IMR-90 (cell line): ENCODE data around the gene PCSK6. TPM values are rescaled to one million over a fixed set of nuclear protein-coding genes. Genes with fewer than 3 reads are reported as not detected.

Source experiments
- ATAC-seq: fragments of 200-7000 bp; cut with Tn5 transposase; 2 replicates; pipeline ENCODE4 v1.9.1; 2020; ENCODE audit warnings: low read depth, mild to moderate bottlenecking, moderate library complexity
- BruUV-seq: library from RNA; stranded (reverse); fragments of 400-500 nt; replicated peaks from 2 replicates; lab custom pipeline; 2021; lab: Mats Ljungman, UMichigan
- CTCF ChIA-PET: fragments of 300-600 bp; formaldehyde crosslinking; extraction: SDS; loops from one replicate; lab custom pipeline; 2021; ENCODE audit warnings: antibody characterized with exemption; lab: Yijun Ruan, JAX
- POLR2A ChIA-PET: fragments of 300-600 bp; sonication (Branson Sonifier 250); formaldehyde crosslinking; loops from one replicate; lab custom pipeline; 2022; ENCODE audit warnings: antibody characterized with exemption; ENCODE audit not compliant: unreplicated experiment; lab: Charles Lee
- DNase-seq: peaks from one replicate; pipeline ENCODE4 v3.0.0; 2013
- H2AFZ ChIP-seq: replicated peaks from 2 replicates; pipeline ENCODE3; 2013; ENCODE audit warnings: low read length, mild to moderate bottlenecking; ENCODE audit not compliant: poor library complexity
- H2AK5ac ChIP-seq: 2 replicates; pipeline ENCODE4 v1.6.1; 2013; ENCODE audit warnings: low read depth, low read length, inconsistent platforms
- H2AK9ac ChIP-seq: replicated peaks from 2 replicates; pipeline ENCODE3; 2013; ENCODE audit warnings: mild to moderate bottlenecking, low read depth, low read length, moderate library complexity; ENCODE audit not compliant: poor library complexity
- H2BK120ac ChIP-seq: 2 replicates; pipeline ENCODE4 v1.6.1; 2013; ENCODE audit warnings: low read depth, low read length, inconsistent platforms
- H2BK15ac ChIP-seq: 3 replicates; pipeline ENCODE4 v1.6.1; 2013; ENCODE audit warnings: low read depth, low read length, inconsistent platforms
- H2BK20ac ChIP-seq: 2 replicates; pipeline ENCODE4 v1.6.1; 2013; ENCODE audit warnings: low read depth, mild to moderate bottlenecking, inconsistent platforms, low read length, moderate library complexity
- H2BK5ac ChIP-seq: 2 replicates; pipeline ENCODE4 v1.6.1; 2013; ENCODE audit warnings: mild to moderate bottlenecking, low read depth, low read length, inconsistent platforms; ENCODE audit not compliant: poor library complexity, severe bottlenecking
- H3K14ac ChIP-seq: replicated peaks from 2 replicates; pipeline ENCODE4 v1.6.1; 2013; ENCODE audit warnings: low read depth, low read length, inconsistent platforms
- H3K18ac ChIP-seq: 2 replicates; pipeline ENCODE4 v1.6.1; 2013; ENCODE audit warnings: low read depth, low read length, control low read depth
- H3K23ac ChIP-seq: 2 replicates; pipeline ENCODE4 v1.6.1; 2013; ENCODE audit warnings: low read depth, low read length, inconsistent platforms
- H3K27ac ChIP-seq: 2 replicates; pipeline ENCODE4 v1.5.1; 2013; ENCODE audit warnings: mild to moderate bottlenecking, control low read depth, low read length; ENCODE audit not compliant: insufficient read depth
- H3K27me3 ChIP-seq: 2 replicates; pipeline ENCODE4 v1.6.1; 2013; ENCODE audit warnings: low read length; ENCODE audit not compliant: control insufficient read depth, insufficient read depth
- H3K36me3 ChIP-seq: 2 replicates; pipeline ENCODE4 v1.6.1; 2013; ENCODE audit warnings: low read length, mixed read lengths; ENCODE audit not compliant: control insufficient read depth, insufficient read depth
- H3K4ac ChIP-seq: 2 replicates; pipeline ENCODE4 v1.6.1; 2013; ENCODE audit warnings: low read depth, low read length, inconsistent platforms
- H3K4me1 ChIP-seq: 2 replicates; pipeline ENCODE4 v1.6.1; 2013; ENCODE audit warnings: low read length, mixed read lengths; ENCODE audit not compliant: control insufficient read depth, insufficient read depth
- H3K4me2 ChIP-seq: 2 replicates; pipeline ENCODE4 v1.6.1; 2013; ENCODE audit warnings: low read depth, mild to moderate bottlenecking, control low read depth, low read length, moderate library complexity
- H3K4me3 ChIP-seq: 2 replicates; pipeline ENCODE4 v1.5.1; 2013; ENCODE audit warnings: low read depth, mild to moderate bottlenecking, control low read depth, low read length, moderate library complexity; ENCODE audit not compliant: insufficient read depth
- H3K56ac ChIP-seq: 2 replicates; pipeline ENCODE4 v1.6.1; 2013; ENCODE audit warnings: low read length, inconsistent platforms; ENCODE audit not compliant: insufficient read depth; ENCODE audit errors: extremely low read depth
- H3K79me1 ChIP-seq, 2 experiments: 2 replicates each; pipeline ENCODE4 v1.6.1; 2013; ENCODE audit warnings: low read length in 2 of 2, inconsistent platforms in 1 of 2, low read depth in 1 of 2
- H3K9ac ChIP-seq: 2 replicates; pipeline ENCODE4 v1.6.1; 2013; ENCODE audit warnings: low read depth, low read length, control low read depth
- H3K9me1 ChIP-seq: 2 replicates; pipeline ENCODE4 v1.6.1; 2013; ENCODE audit warnings: low read length, inconsistent platforms; ENCODE audit not compliant: insufficient read depth
- H3K9me3 ChIP-seq: 2 replicates; pipeline ENCODE4 v1.6.1; 2013; ENCODE audit warnings: low read length; ENCODE audit not compliant: control insufficient read depth, insufficient read depth
- H4K20me1 ChIP-seq: 2 replicates; pipeline ENCODE4 v1.6.1; 2013; ENCODE audit warnings: low read length, inconsistent platforms; ENCODE audit not compliant: insufficient read depth
- H4K5ac ChIP-seq: 2 replicates; pipeline ENCODE4 v1.6.1; 2013; ENCODE audit warnings: mild to moderate bottlenecking, low read depth, low read length, control low read depth
- H4K8ac ChIP-seq, 2 experiments: 2 replicates each; pipeline ENCODE4 v1.6.1; 2013; ENCODE audit warnings: low read depth in 2 of 2, low read length in 2 of 2, control low read depth in 1 of 2, inconsistent platforms in 1 of 2
- H4K91ac ChIP-seq: 2 replicates; pipeline ENCODE4 v1.6.1; 2013; ENCODE audit warnings: low read depth, low read length, inconsistent platforms; ENCODE audit not compliant: insufficient read depth
- BHLHE40 ChIP-seq: fragments of 150-350 bp; IDR thresholded peaks from 2 replicates; pipeline ENCODE4 v1.6.1; 2016; ENCODE audit warnings: mild to moderate bottlenecking, low read depth, low read length
- CEBPB ChIP-seq: IDR thresholded peaks from 2 replicates; pipeline ENCODE4 v1.6.1; 2012; ENCODE audit warnings: low read depth, low read length, improper control_type of control experiment
- CHD1 ChIP-seq: IDR thresholded peaks from 2 replicates; pipeline ENCODE4 v1.6.1; 2012; ENCODE audit warnings: low read depth, low read length, improper control_type of control experiment
- FOS ChIP-seq: fragments of 150-350 bp; IDR thresholded peaks from 2 replicates; pipeline ENCODE4 v1.6.1; 2016; ENCODE audit warnings: low read depth, low read length
- MAZ ChIP-seq: IDR thresholded peaks from 2 replicates; pipeline ENCODE4 v1.6.1; 2012; ENCODE audit warnings: low read depth, mild to moderate bottlenecking, low read length, improper control_type of control experiment, moderate library complexity, borderline replicate concordance
- MXI1 ChIP-seq: IDR thresholded peaks from 2 replicates; pipeline ENCODE4 v1.6.1; 2012; ENCODE audit warnings: low read depth, mild to moderate bottlenecking, low read length, moderate library complexity, borderline replicate concordance
- NFE2L2 ChIP-seq: fragments of 150-350 bp; IDR thresholded peaks from 2 replicates; pipeline ENCODE4 v1.6.1; 2016; ENCODE audit warnings: low read depth, mild to moderate bottlenecking, low read length
- POLR2A ChIP-seq: IDR thresholded peaks from 2 replicates; pipeline ENCODE4 v1.6.1; 2012; ENCODE audit warnings: mild to moderate bottlenecking, low read depth, low read length
- RAD21 ChIP-seq: IDR thresholded peaks from 2 replicates; pipeline ENCODE4 v1.6.1; 2012; ENCODE audit warnings: low read length, improper control_type of control experiment
- RCOR1 ChIP-seq: IDR thresholded peaks from 2 replicates; pipeline ENCODE4 v1.6.1; 2012; ENCODE audit warnings: mild to moderate bottlenecking, low read length, improper control_type of control experiment; ENCODE audit not compliant: insufficient replicate concordance
- RFX5 ChIP-seq: IDR thresholded peaks from 2 replicates; pipeline ENCODE4 v1.8.0; 2012; ENCODE audit warnings: low read depth, mild to moderate bottlenecking, low read length, moderate library complexity
- SMC3 ChIP-seq: fragments of 150-350 bp; IDR thresholded peaks from 2 replicates; pipeline ENCODE4 v1.6.1; 2016; ENCODE audit warnings: low read depth, mild to moderate bottlenecking, antibody characterized with exemption, low read length, moderate library complexity
- WGBS, 2 experiments: methylation state at CpG; one replicate each; pipeline versions ENCODE4 v1.1.5 to v1.1.7; 2013; ENCODE audit warnings: missing lambda C conversion rate in 2 of 2; ENCODE audit not compliant: insufficient read length in 1 of 2; ENCODE audit errors: extremely low coverage in 2 of 2; 5-methylcytosine and 5-hydroxymethylcytosine counted together
- dilution Hi-C: fragments of 300-500 bp; cut with HindIII; formaldehyde crosslinking; loops from one replicate; pipeline ENCODE4 v1.14.3; 2018; ENCODE audit warnings: low sequenced_read_pairs; ENCODE audit not compliant: unreplicated experiment
- in situ Hi-C: fragments of 300-500 bp; cut with MboI; formaldehyde crosslinking; loops from 3 replicates; pipeline ENCODE4 v1.14.3; 2019; ENCODE audit warnings: low sequenced_read_pairs, inconsistent platforms, mixed read lengths
- intact Hi-C: fragments of 100-400 bp; cut with micrococcal nuclease; formaldehyde crosslinking; loops from 2 replicates; pipeline ENCODE4 v1.10.0; 2022
- polyA plus RNA-seq, 3 experiments: library from polyadenylated mRNA; depleted of rRNA; stranded (reverse); fragments of >200 nt; gene quantifications; 2 replicates each; pipeline ENCODE4 v1.2.3, GENCODE V29; 2012; ENCODE audit warnings: low replicate concordance in 1 of 3
- total RNA-seq: library from RNA; depleted of rRNA; stranded (reverse); fragments of >200 nt; gene quantifications from 2 replicates; pipeline ENCODE4 v1.2.3, GENCODE V29; 2012
- TF ChIP-seq, protein P1 (sequence below): conservative IDR thresholded peaks from 2 replicates; pipeline ENCODE4 v1.5.1; 2012; ENCODE audit warnings: mild to moderate bottlenecking, low read depth, low read length, improper control_type of control experiment
- TF ChIP-seq, protein P2 (sequence below): fragments of 150-350 bp; IDR thresholded peaks from 2 replicates; pipeline ENCODE4 v1.6.1; 2016; ENCODE audit warnings: low read depth, mild to moderate bottlenecking, low read length, moderate library complexity, borderline replicate concordance

The PCSK6 gene
- total and polyA plus RNA-seq, 2 of the 4 experiments (the other 2 are of a cell fraction), result not detected

DNA sequence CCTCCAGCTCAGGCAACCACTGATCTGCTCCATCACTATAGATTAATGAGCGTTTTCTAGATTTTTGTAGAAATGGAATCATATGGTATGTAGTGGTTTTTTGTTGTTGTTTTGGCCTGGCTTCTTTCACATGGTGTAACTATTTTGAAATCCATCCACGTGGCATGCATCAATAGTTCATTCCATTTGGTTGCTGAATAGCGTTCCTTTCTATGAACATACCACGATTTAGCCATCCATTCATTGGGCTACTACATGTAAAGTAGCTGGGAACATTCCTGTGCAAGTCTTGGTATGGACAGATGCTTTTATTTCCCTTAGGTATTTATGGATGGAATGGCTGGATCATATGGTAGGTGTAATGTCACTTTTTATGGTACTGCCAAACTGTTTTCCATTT is 227.0 kb downstream of the PCSK6 start:
- no TSS peak for BruUV-seq
- no peak overlapping the region for H3K27ac ChIP-seq
- ATAC-seq (no peak), DNase-seq (no peak)
- no CpG with 5 or more reads among the region's 4 CpGs for WGBS, 2 experiments
- no peak for TF ChIP-seq RFX5
- TF ChIP-seq MXI1, result no peak
- TF ChIP-seq CEBPB, result no peak
- TF ChIP-seq, protein P1, sequence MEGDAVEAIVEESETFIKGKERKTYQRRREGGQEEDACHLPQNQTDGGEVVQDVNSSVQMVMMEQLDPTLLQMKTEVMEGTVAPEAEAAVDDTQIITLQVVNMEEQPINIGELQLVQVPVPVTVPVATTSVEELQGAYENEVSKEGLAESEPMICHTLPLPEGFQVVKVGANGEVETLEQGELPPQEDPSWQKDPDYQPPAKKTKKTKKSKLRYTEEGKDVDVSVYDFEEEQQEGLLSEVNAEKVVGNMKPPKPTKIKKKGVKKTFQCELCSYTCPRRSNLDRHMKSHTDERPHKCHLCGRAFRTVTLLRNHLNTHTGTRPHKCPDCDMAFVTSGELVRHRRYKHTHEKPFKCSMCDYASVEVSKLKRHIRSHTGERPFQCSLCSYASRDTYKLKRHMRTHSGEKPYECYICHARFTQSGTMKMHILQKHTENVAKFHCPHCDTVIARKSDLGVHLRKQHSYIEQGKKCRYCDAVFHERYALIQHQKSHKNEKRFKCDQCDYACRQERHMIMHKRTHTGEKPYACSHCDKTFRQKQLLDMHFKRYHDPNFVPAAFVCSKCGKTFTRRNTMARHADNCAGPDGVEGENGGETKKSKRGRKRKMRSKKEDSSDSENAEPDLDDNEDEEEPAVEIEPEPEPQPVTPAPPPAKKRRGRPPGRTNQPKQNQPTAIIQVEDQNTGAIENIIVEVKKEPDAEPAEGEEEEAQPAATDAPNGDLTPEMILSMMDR, result no peak
- TF ChIP-seq MAZ, result no peak
- no peak for TF ChIP-seq CHD1
- no peak for TF ChIP-seq FOS
- no peak for TF ChIP-seq BHLHE40
- TF ChIP-seq NFE2L2, result no peak
- no peak for TF ChIP-seq RAD21
- TF ChIP-seq, protein P2, sequence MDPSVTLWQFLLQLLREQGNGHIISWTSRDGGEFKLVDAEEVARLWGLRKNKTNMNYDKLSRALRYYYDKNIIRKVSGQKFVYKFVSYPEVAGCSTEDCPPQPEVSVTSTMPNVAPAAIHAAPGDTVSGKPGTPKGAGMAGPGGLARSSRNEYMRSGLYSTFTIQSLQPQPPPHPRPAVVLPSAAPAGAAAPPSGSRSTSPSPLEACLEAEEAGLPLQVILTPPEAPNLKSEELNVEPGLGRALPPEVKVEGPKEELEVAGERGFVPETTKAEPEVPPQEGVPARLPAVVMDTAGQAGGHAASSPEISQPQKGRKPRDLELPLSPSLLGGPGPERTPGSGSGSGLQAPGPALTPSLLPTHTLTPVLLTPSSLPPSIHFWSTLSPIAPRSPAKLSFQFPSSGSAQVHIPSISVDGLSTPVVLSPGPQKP, result no peak
- TF ChIP-seq RCOR1, result no peak
- no peak for TF ChIP-seq POLR2A
- TF ChIP-seq SMC3, result no peak
- H2AK5ac ChIP-seq, result no peak overlapping the region
- H2AK9ac ChIP-seq, result no peak overlapping the region
- dilution Hi-C loops, result no loop called here
- H3K79me1 ChIP-seq, result no peaks in the 10 kb centered on the region
- H3K4me3 ChIP-seq, result no peak overlapping the region
- H2BK20ac ChIP-seq, result no peak overlapping the region
- H3K18ac ChIP-seq, result no peak overlapping the region
- no peak overlapping the region for H3K56ac ChIP-seq
- no peak overlapping the region for H2AFZ ChIP-seq
- in situ Hi-C loops, result loop anchor here (10.0 to 25.0 kb wide), 3 partner anchors 350 to 628 kb away; partner anchors contain the start of gene LRRK1
- no peak overlapping the region for H3K4me2 ChIP-seq
- H3K14ac ChIP-seq, result no peak overlapping the region
- H3K9me1 ChIP-seq, result peaks cover 14% of the 10 kb centered on the region
- no peaks in the 10 kb centered on the region for H3K36me3 ChIP-seq
- H2BK15ac ChIP-seq, result no peak overlapping the region
- H4K20me1 ChIP-seq, result peaks cover 4% of the 10 kb centered on the region; the same call in 1 of the 2 replicates
- H2BK5ac ChIP-seq, result no peak overlapping the region
- H4K8ac ChIP-seq, result no peak overlapping the region
- no peak overlapping the region for H3K9ac ChIP-seq
- no peak overlapping the region for H3K23ac ChIP-seq
- H3K4ac ChIP-seq, result no peak overlapping the region
- intact Hi-C loops, result no loop called here
- ChIA-PET POLR2A (no interaction called here), CTCF (no interaction called here)
- no peak overlapping the region for H4K91ac ChIP-seq
- peaks cover 8% of the 10 kb centered on the region for H3K4me1 ChIP-seq
- H3K9me3 ChIP-seq, result no peaks in the 10 kb centered on the region
- H2BK120ac ChIP-seq, result no peak overlapping the region
- H4K5ac ChIP-seq, result no peak overlapping the region
- H3K27me3 ChIP-seq, result no peaks in the 10 kb centered on the region
